Measurements from ENCODE around the gene ZNF3. TPM values are rescaled to one million over a fixed set of nuclear protein-coding genes. Genes with fewer than 3 reads are reported as not detected.
A peak's percentile ranks its signal among the peaks of the same experiment; 100 is the strongest.

The ZNF3 gene
- total RNA-seq, 2 experiments from 2014 or later, result 21.1 to 22.3 TPM

- peaks cover 36% of the 10 kb centered on the region for H3K36me3 Mint-ChIP-seq
- H3K27ac Mint-ChIP-seq, result no peak overlapping the region
- no peak overlapping the region for H3K4me3 Mint-ChIP-seq
- DNase-seq, result no peak
- H3K27me3 Mint-ChIP-seq, result no peaks in the 10 kb centered on the region
- no peaks in the 10 kb centered on the region for H3K9me3 Mint-ChIP-seq
- H3K4me1 Mint-ChIP-seq, result peaks cover 26% of the 10 kb centered on the region
These were observed 58.0 kb downstream of the ZNF3 start for GRCh38 chr7:100023526-100023925.

GRCh38 chr7:100022621-100023020, 58.9 kb downstream of the ZNF3 start:
- peaks cover 43% of the 10 kb centered on the region for H3K36me3 Mint-ChIP-seq
- no peaks in the 10 kb centered on the region for H3K9me3 Mint-ChIP-seq
- no peaks in the 10 kb centered on the region for H3K27me3 Mint-ChIP-seq
- H3K4me1 Mint-ChIP-seq, result peaks cover 27% of the 10 kb centered on the region
- DNase-seq, result no peak
- H3K27ac Mint-ChIP-seq, result no peak overlapping the region
- H3K4me3 Mint-ChIP-seq, result no peak overlapping the region

- no peaks in the 10 kb centered on the region for H3K9me3 Mint-ChIP-seq
- peaks cover 36% of the 10 kb centered on the region for H3K4me1 Mint-ChIP-seq
These were observed 60.2 kb downstream of the ZNF3 start for GRCh38 chr7:100021297-100021696.

More at GRCh38 chr7:100021297-100021696, 60.2 kb downstream of the ZNF3 start:
- DNase-seq, result no peak
- no peaks in the 10 kb centered on the region for H3K27me3 Mint-ChIP-seq
- H3K4me3 Mint-ChIP-seq, result no peak overlapping the region
- H3K36me3 Mint-ChIP-seq, result peaks cover 43% of the 10 kb centered on the region
- peak overlapping the region; percentile 75 for H3K27ac Mint-ChIP-seq

Other genes starting within 250 kb of the ZNF3 start
- not detected for gene OR2AE1, start 204.7 kb downstream of the ZNF3 start, total RNA-seq
- gene TRIM4, start 162.2 kb downstream of the ZNF3 start, total RNA-seq, result 10 to 100 TPM; 21.0 to 21.8 TPM
- 1 to 10 TPM in 1 of 2 experiments, under 1 TPM in 1; 0.52 to 1.2 TPM for gene GJC3, start 152.1 kb downstream of the ZNF3 start, total RNA-seq
- not detected for gene AZGP1, start 105.7 kb downstream of the ZNF3 start, total RNA-seq
- 10 to 100 TPM; 38.6 to 41.5 TPM for gene ZKSCAN1, start 66.1 kb downstream of the ZNF3 start, total RNA-seq
- gene ZSCAN21, start 31.9 kb downstream of the ZNF3 start, total RNA-seq, result 1 to 10 TPM; 9.0 to 9.4 TPM
- gene COPS6, start 7.2 kb upstream of the ZNF3 start, total RNA-seq, result 10 to 100 TPM; 96.3 to 97.2 TPM
- gene MCM7, start 19.7 kb upstream of the ZNF3 start, total RNA-seq, result 100 to 1,000 TPM; 476 to 482 TPM
- 10 to 100 TPM; 13.0 to 13.1 TPM for gene AP4M1, start 19.9 kb upstream of the ZNF3 start, total RNA-seq
- 10 to 100 TPM; 59.7 to 61.1 TPM for gene TAF6, start 37.6 kb upstream of the ZNF3 start, total RNA-seq
- 10 to 100 TPM; 10.1 to 10.2 TPM for gene CNPY4, start 37.9 kb upstream of the ZNF3 start, total RNA-seq
- gene MBLAC1, start 45.2 kb upstream of the ZNF3 start, total RNA-seq, result 1 to 10 TPM; 3.2 to 3.3 TPM
- gene LAMTOR4, start 67.2 kb upstream of the ZNF3 start, total RNA-seq, result 100 to 1,000 TPM; 101 to 104 TPM
- 10 to 100 TPM; 17.0 to 20.0 TPM for gene TRAPPC14, start 77.0 kb upstream of the ZNF3 start, total RNA-seq
- 1 to 10 TPM; 2.9 to 3.6 TPM for gene GAL3ST4, start 86.9 kb upstream of the ZNF3 start, total RNA-seq
- gene GPC2, start 95.7 kb upstream of the ZNF3 start, total RNA-seq, result 1 to 10 TPM; 3.6 to 3.9 TPM
- gene STAG3, start 96.2 kb upstream of the ZNF3 start, total RNA-seq, result 10 to 100 TPM; 21.1 to 21.4 TPM
- 10 to 100 TPM; 33.4 to 34.5 TPM for gene PVRIG, start 138.2 kb upstream of the ZNF3 start, total RNA-seq
- not detected for gene SPDYE3, start 226.0 kb upstream of the ZNF3 start, total RNA-seq

Measured in activated naive CD8-positive, alpha-beta T cell treated with anti-CD3 and anti-CD28 coated beads for 36 hours (primary cell).